HepG2 (cell line): ENCODE results near the gene ACSS2. TPM values are rescaled to one million over a fixed set of nuclear protein-coding genes. Genes with fewer than 3 reads are reported as not detected.

Experiments used
- CBX1 ChIP-seq: IDR thresholded peaks from one replicate; pipeline ENCODE4 v1.6.1; 2016; ENCODE audit warnings: antibody characterized with exemption, low read depth
- CREBL2 ChIP-seq: sonication (generic); formaldehyde crosslinking; IDR thresholded peaks from 2 replicates; pipeline ENCODE4 v1.8.1; 2023; ENCODE audit warnings: missing genetic modification reagents, mild to moderate bottlenecking, borderline replicate concordance
- HINFP ChIP-seq: sonication (generic); formaldehyde crosslinking; IDR thresholded peaks from 2 replicates; pipeline ENCODE4 v1.4.0; 2020; ENCODE audit warnings: low read depth, mild to moderate bottlenecking, missing genetic modification reagents
- RXRA ChIP-seq: sonication (generic); formaldehyde crosslinking; IDR thresholded peaks from 2 replicates; pipeline ENCODE4 v1.5.1; 2020; ENCODE audit warnings: missing genetic modification reagents
- SRY ChIP-seq: sonication (generic); formaldehyde crosslinking; IDR thresholded peaks from 2 replicates; pipeline ENCODE4 v1.8.0; 2022; ENCODE audit warnings: mild to moderate bottlenecking, missing genetic modification reagents
- ZEB1 ChIP-seq: IDR thresholded peaks from 2 replicates; pipeline ENCODE4 v1.6.1; 2012; ENCODE audit warnings: mild to moderate bottlenecking, low read depth, inconsistent platforms; ENCODE audit not compliant: insufficient replicate concordance
- ZNF12 ChIP-seq: sonication (generic); formaldehyde crosslinking; IDR thresholded peaks from 2 replicates; pipeline ENCODE4 v1.5.0; 2020; ENCODE audit warnings: missing genetic modification reagents
- ZNF136 ChIP-seq: sonication (generic); formaldehyde crosslinking; IDR thresholded peaks from 2 replicates; pipeline ENCODE4 v1.8.1; 2022; ENCODE audit warnings: low read depth, mild to moderate bottlenecking, moderate library complexity, missing genetic modification reagents
- ZNF160 ChIP-seq: sonication (generic); formaldehyde crosslinking; IDR thresholded peaks from 2 replicates; pipeline ENCODE4 v1.8.0; 2022; ENCODE audit warnings: mild to moderate bottlenecking, inconsistent platforms, missing genetic modification reagents
- ZNF382 ChIP-seq: sonication (generic); formaldehyde crosslinking; IDR thresholded peaks from 2 replicates; pipeline ENCODE4 v1.5.0; 2020; ENCODE audit warnings: missing genetic modification reagents, mild to moderate bottlenecking, borderline replicate concordance
- ZNF431 ChIP-seq: sonication (generic); formaldehyde crosslinking; IDR thresholded peaks from 2 replicates; pipeline ENCODE4 v1.9.0; 2022; ENCODE audit warnings: missing genetic modification reagents, low read depth, mild to moderate bottlenecking, borderline replicate concordance
- ZNF557 ChIP-seq: sonication (generic); formaldehyde crosslinking; IDR thresholded peaks from 2 replicates; pipeline ENCODE4 v1.4.0; 2020; ENCODE audit warnings: missing genetic modification reagents
- ZNF784 ChIP-seq: sonication (generic); formaldehyde crosslinking; IDR thresholded peaks from 2 replicates; pipeline ENCODE4 v1.5.1; 2020; ENCODE audit warnings: missing genetic modification reagents, mild to moderate bottlenecking, borderline replicate concordance
- polyA plus RNA-seq, 8 experiments: library from polyadenylated mRNA; depleted of rRNA in 3 of 8; stranded (reverse) in 7 of 8; unstranded in 1 of 8; fragments of >200 nt; fragmentation: Illumina TruSeq in 4 of 8; extraction: Trizol in 4 of 8; gene quantifications; 2 replicates each; pipeline versions ENCODE4 v1.2.1 to v1.2.3, GENCODE V29; 2011 to 2016; ENCODE audit warnings: low read depth in 4 of 8, missing spikeins in 1 of 8, mixed read lengths in 1 of 8; ENCODE audit not compliant: insufficient read depth in 1 of 8
- total RNA-seq, 5 experiments: library from RNA; depleted of rRNA; stranded (reverse); fragments of >200 nt; fragmentation: Illumina TruSeq; extraction: Trizol; gene quantifications; 2 replicates each; pipeline ENCODE4 v1.2.3, GENCODE V29; 2016; ENCODE audit warnings: low read depth in 1 of 5

The ACSS2 gene
- total and polyA plus RNA-seq, 2 of the 13 experiments (the other 11 are each of a cell fraction or from before 2014, with no cell fraction given), result 72.8 to 89.7 TPM

- TF ChIP-seq ZNF784 (no peak), CBX1 (peak; percentile 22), ZNF136 (CRISPR knock-in tag) (no peak), ZNF12 (no peak), HINFP (no peak), CREBL2 (CRISPR knock-in tag) (no peak), SRY (CRISPR knock-in tag) (no peak), RXRA (peak; percentile 55; the same call in 1 of the 2 replicates), ZNF382 (no peak), ZEB1 (peak; percentile 73), ZNF431 (CRISPR knock-in tag) (peak; percentile 78; the same call in 1 of the 2 replicates), ZNF160 (CRISPR knock-in tag) (no peak), ZNF557 (0 out of 2 replicates have a peak, but pooled peaks have one; percentile 69)
Measured at GRCh38 chr20:34875642-34876405, 588 bp upstream of the ACSS2 start (continued).
